ENCODE results near the gene KRTAP5-8.

DNA sequence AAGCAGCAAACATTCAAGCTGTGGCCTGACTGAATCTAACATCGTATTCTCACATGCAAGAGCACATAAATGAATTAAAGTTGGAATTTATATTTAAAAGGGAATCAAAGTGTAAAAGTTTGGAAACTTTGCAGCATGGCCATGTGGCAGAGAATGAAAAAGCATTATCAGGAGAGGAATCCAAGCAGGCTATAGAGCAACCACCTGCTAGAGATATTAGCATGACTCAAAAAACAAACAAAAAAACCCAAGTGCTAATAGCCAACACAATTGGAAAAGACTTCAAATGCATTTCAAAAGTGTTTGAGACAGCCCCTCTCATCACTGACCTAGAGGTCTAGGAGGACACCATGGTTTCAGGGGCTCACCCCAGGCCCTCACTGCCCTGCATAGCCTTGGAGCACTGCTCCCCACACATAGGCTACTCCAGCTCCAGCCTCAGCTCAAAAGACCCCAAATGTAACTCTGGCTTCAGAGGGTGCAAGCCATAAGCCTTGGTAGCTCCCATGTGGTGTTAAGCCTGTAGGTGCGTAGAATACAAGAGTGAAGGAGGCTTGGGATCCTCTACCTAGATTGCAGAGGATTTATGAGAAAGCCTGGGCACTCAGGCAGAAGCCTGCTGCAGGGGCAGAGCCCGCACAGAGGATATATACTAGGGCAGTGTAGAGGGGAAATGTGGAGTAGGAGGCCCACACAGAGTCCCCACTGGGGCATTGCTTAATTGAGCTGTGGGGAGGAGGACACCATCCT is 12.5 kb upstream of the KRTAP5-8 start:
- no peak for TF ChIP-seq POLR2A (IDR thresholded peaks at IDR 0.05)
- TF ChIP-seq, protein P1, sequence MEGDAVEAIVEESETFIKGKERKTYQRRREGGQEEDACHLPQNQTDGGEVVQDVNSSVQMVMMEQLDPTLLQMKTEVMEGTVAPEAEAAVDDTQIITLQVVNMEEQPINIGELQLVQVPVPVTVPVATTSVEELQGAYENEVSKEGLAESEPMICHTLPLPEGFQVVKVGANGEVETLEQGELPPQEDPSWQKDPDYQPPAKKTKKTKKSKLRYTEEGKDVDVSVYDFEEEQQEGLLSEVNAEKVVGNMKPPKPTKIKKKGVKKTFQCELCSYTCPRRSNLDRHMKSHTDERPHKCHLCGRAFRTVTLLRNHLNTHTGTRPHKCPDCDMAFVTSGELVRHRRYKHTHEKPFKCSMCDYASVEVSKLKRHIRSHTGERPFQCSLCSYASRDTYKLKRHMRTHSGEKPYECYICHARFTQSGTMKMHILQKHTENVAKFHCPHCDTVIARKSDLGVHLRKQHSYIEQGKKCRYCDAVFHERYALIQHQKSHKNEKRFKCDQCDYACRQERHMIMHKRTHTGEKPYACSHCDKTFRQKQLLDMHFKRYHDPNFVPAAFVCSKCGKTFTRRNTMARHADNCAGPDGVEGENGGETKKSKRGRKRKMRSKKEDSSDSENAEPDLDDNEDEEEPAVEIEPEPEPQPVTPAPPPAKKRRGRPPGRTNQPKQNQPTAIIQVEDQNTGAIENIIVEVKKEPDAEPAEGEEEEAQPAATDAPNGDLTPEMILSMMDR (IDR thresholded peaks at IDR 0.05) = no peak
- TF ChIP-seq POLR2AphosphoS5 (IDR thresholded peaks at IDR 0.05) = no peak

Measured in stomach (tissue), 4 donors.